ENCODE data around the gene GIMAP8.
A peak's percentile ranks its signal among the peaks of the same experiment; 100 is the strongest.

Gene GIMAP8

GRCh38 chr7:150450491-150451001 is at the start of gene GIMAP8:
GIMAP8 (plus strand) TSS chr7:150450630; CDS start chr7:150466699, 16,069 bp downstream.
- no peak for DNase-seq

GRCh38 chr7:150400788-150401423 is 49.5 kb upstream of the GIMAP8 start:
- DNase-seq, result peak; percentile 39

DNA sequence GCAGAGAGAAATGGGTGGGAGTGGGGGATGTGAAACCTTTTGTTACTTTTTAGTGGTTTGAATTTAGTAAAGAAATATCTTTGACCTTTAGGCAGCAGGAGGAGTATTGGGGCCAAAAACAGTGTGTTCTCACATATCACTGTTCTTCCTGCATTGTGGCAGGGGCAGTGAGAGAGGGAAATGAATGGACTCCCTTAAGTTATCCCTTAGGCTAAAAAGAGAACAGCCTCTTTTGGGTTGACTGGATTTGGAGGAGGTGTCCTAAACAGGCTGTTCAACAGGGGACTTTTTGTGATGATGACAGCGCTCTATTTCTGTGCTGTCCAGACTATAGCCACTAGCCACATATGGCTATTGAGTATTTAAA is 49.0 kb upstream of the GIMAP8 start:
- DNase-seq, result no peak

- no peak for DNase-seq
Measured at GRCh38 chr7:150401861-150402631, 48.4 kb upstream of the GIMAP8 start.

DNA sequence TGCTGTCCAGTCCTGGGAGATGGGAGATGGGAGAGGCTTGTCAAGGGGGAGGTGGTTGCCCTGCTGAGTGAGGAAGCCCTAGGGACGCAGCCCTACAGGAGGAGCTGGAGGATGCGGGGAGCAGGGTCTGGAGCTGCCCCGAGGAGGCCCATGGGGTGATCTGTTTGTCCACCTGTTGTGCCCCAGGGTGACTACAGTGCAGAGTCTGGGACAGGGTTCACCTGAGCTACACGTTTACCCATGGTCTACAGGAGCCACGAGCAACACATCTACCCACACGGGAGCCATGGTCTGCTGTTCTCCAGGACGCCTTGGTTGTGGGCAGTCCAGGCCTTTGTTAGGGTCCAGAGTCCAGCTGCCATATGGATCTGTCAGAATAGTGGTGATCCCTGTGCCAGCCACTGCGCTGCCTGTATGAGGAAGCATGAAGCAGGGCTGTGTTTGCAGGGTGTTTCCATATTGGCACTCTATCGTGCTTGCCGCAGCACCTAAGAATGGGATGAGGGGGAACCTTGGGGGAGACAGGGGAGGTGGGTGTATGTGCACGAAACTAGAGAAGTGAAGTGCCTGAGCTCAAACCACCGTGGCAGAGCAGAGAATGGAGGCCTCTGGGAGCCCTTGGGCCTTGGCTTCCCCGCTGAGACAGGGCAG is 47.6 kb upstream of the GIMAP8 start:
- DNase-seq, result no peak

DNA sequence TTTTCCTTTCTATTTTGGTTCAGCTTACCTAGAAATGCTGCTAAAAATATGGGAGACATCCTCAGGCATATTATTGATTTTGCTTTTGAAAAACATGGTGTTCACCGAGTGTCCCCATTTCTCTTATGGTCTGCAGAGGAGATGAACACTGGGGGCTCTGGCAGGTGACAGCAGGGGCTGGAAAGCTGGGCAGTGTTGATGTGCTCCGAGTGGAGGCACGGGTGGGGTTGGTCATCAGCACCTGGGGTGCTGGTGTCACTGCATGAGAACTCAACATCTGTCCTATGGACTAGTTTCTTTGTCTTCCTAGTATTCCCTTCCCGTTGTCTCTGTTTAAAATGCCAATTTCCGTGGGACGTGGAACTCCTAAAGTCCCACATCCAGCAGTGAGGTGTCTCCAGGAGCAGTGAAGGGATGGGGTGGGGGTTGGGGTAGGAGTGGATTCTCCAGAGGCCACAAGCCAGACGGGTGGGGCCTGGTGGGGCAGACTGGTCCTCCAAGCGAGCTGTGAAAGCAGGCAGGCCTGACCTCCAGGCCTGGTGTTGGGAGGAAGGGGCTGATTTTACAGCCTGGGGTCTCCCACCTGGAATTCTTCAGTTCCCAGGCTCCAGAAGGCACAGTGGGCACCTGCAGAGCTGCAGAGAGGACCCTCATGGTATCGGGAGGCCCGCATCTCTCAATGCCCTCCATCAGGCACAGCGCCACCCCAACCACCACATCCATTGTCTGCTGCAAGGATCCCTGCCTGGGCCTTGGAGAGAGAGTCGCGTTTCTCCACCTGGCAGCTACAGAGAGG is 46.9 kb upstream of the GIMAP8 start:
- DNase-seq, result no peak

- no peak for DNase-seq
Measured at GRCh38 chr7:150404172-150404804, 46.1 kb upstream of the GIMAP8 start.

- DNase-seq, result peak; percentile 98
Measured at GRCh38 chr7:150404805-150405583, 45.4 kb upstream of the GIMAP8 start.

DNA sequence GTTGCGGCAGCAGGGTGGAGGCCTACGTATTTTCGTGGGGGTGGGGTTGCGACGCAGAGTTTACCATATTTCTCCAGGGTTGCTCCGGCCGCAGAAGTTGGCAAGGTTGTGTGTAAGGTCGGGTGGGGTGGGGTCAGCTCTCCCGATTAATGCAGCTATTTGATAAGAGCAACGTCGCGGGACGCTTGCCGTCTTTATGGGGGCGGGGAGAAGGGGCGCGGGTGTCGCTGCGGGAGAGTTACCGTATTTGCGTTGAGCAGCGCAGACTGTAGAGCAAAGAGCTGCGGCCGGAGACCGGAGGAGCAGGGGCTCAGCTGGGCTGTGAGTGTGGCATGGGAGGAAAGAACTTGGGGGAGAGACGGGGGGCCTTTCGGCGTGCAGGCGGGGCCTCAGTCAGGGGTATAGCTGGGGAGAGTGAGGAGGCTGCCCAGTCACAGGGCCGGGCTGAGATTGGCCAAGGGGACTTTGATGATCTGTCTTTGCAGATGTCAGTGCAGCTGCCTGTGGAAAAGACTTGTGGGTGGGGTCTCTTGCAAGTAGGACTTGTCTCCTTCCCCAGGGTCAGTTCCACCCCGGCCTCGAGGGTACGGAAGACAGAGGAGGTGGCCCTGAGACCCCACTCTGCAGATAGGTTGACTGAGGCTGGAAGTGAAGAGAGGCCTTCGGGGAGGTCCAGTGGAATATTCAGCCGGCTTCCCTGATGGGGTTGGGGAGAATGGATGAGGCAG is 44.7 kb upstream of the GIMAP8 start:
- peak; percentile 84 for DNase-seq

DNA sequence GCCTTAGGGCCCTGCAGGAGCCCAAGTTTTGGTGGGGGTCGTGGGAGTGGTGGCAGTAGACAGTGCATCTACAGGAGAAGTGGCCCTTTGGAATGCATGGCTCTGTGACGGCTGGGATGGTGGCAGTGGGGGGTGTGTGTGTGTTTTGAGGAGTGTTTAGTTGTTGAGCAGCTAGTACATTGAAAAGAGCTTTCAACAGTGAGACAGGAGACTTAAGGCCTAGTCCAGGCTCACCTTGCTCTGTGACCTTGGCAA is 44.2 kb upstream of the GIMAP8 start:
- peak; percentile 59 for DNase-seq

- DNase-seq, result peak; percentile 66
Measured at GRCh38 chr7:150406567-150407421, 43.6 kb upstream of the GIMAP8 start.

- DNase-seq, result no peak
Measured at GRCh38 chr7:150407588-150408392, 42.6 kb upstream of the GIMAP8 start.

DNA sequence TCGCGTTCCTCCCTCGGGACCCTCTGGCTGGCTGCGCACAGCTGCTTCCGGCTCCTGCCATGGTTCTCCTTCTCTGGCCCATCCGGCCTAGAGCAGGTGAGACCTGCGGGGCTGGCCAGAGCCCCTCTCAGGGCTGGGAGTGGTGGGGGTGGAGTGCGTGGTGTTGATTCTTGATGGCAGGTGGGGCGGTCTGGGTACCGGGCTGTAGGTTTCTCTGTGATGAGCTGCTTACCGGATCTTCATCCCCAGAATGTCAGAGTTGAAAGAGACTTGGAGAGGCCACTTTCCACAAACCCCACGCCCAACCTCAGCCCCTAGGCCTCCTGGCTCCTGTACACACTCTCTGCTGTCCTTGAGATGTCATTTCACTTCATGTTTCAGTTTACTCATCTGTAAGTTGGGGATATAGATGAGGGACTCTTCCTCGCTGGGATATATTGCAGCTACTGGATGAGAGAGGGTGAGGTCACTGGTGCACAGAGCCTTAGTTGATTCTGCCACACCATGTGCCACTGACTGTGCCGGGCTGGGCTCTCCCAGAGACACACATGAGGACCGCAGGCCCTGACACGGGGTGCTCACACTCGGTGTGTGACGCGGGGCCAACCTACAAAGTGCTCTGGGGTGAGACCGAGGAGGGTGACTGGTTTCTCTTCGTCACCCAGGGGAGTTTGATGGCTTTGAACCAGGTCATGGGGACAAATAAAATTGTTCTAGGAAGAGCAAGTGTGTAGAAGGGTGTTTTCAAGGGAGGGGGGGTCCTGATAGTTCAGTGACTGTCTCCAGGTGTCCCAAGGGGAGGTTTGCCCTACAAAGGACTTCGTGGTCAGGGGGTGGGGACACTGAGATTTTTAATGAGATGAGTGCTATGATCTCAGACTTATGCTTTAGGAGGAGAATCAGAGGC is 41.8 kb upstream of the GIMAP8 start:
- no peak for DNase-seq

DNA sequence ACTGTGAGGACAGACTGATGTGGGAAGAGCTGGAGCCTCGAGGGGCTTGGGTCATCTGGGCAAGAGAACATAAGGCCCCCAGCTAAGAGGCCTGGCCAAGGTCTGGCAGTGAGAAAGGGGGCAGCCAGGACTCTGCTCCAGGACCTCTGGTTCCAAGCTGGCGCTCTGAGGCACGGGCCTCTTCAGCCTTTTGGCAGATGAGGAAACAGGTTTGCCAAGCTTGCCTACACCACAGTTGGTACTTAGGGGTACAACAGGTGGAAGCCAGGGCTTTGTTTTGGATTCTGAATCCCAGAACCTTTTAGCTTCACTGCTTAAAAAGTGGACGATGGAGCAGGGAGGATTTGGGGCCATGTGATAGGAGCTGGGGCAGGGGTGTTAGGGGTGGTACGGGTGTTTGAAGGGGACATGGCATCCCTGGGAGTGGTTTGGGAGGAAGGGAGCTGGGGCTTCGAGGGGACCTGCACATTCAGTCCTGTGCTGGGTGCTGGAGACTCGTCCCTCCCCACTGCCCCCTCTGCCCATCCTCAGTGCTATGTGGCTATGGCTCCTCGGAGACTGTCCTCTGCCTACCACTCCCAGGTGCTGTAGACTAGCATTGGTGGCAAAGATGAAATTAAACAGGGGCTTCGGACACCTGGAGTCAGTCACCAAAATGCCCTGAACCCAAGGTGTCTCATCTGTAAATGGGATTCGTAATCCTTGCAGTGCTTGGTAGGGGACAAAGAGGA is 41.0 kb upstream of the GIMAP8 start:
- no peak for DNase-seq

DNA sequence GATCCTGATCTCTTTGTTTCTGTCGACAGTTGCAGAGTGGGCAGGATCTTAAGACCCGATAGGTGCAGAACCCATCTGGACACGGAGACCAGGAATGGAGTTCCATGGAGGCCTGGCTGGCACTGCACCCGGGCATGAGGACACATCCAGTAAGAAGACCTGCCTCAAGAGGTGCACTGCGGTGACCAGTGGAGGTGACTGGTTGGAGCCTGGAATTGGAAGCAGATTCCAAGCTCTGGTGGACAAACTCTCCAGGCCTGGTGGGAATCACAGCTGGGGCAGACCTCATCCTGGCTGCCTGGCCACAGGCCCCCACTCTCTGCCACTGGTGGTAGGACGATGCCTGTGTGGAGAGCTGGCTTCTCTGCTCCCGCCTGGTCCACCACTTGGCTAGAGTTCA is 40.3 kb upstream of the GIMAP8 start:
- no peak for DNase-seq

DNA sequence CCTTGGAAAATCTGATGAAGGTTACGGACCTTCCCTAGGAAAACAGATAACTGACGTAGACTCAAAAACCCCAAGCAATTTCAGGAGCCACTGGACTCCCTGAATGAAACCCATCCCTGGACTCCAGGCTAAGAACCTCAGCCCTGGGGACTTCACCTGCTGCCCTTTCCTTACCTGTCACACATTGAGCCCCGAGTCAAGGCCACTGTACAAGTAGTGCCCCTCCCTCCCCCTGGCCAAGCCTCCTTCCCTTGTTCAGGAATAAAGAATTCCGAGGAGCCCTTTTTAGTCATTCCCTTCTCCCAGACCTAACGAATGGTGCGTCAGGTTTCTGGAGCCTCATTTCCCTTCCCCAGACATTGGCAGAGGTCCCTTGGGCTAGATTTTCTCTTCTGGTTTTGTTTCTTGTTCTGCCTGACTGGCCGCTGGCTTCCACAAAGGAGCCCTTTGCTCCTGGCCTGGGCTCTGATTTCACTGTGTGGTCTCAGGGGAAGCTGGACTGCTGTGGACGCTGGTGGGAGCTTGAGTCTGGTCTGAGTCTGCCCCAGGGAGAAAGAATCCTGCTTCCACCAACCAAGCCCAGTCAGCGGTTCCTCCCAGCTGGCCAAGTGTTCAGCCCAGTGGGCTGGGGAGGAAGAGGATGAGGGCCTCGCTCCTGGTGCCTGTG is 39.6 kb upstream of the GIMAP8 start:
- no peak for DNase-seq

DNA sequence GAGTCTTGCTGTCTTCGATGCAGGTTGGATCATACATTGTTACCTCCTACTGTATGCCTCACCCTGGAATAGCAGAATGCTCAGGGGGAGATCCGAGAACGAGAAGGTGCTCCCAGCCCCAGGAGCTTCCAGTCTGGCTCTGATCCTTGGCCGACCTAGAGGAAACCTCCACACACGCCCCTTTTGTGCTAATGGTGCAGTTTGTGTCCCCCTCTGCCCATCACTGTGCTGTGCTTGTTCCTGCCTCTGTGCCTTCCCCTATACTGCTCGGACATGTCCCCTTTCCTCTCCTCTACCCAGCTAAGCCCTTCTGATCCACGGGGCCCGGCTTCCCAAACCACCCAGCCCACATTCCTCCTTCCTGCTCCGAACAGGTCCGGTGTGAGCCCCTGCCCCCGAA is 38.8 kb upstream of the GIMAP8 start:
- no peak for DNase-seq
